CD14-positive monocyte (primary cell): ENCODE results near the gene PRRC2C. TPM values are rescaled to one million over a fixed set of nuclear protein-coding genes. Genes with fewer than 3 reads are reported as not detected.

Source experiments
- DNase-seq, 3 donors: peaks; one replicate each; pipeline ENCODE4 v3.0.0-alpha.2; 2011 to 2022
- H2AFZ ChIP-seq: 2 replicates; pipeline ENCODE4 v1.6.0; 2012; ENCODE audit warnings: mild to moderate bottlenecking, low read depth, low read length, inconsistent platforms; ENCODE audit not compliant: insufficient read depth, poor library complexity, severe bottlenecking
- H3K27ac ChIP-seq, 2 donors: 1 replicate in 1 of 2; 2 replicates in 1 of 2; pipeline ENCODE4 v1.5.1; 2012 to 2013; ENCODE audit warnings: low read length in 2 of 2, control low read depth in 1 of 2, inconsistent platforms in 1 of 2, low read depth in 1 of 2, mild to moderate bottlenecking in 1 of 2
- H3K27me3 ChIP-seq, 2 donors: one replicate each; pipeline versions ENCODE4 v1.6.0 to v1.6.1; 2011 to 2013; ENCODE audit warnings: low read length in 2 of 2; ENCODE audit not compliant: control insufficient read depth in 2 of 2, insufficient read depth in 2 of 2
- H3K36me3 ChIP-seq, 2 donors: replicated peaks in 1 of 2; 1 replicate in 1 of 2; 2 replicates in 1 of 2; pipeline versions ENCODE4 v1.5.1 to v1.6.1; 2012 to 2013; ENCODE audit warnings: low read length in 2 of 2, control low read depth in 1 of 2, inconsistent platforms in 1 of 2, mild to moderate bottlenecking in 1 of 2; ENCODE audit not compliant: insufficient read depth in 2 of 2, control insufficient read depth in 1 of 2
- H3K4me1 ChIP-seq, 2 donors: 1 replicate in 1 of 2; 2 replicates in 1 of 2; pipeline versions ENCODE4 v1.5.1 to v1.6.1; 2012 to 2013; ENCODE audit warnings: low read length in 2 of 2, control low read depth in 1 of 2, inconsistent platforms in 1 of 2, mild to moderate bottlenecking in 1 of 2, moderate library complexity in 1 of 2; ENCODE audit not compliant: insufficient read depth in 2 of 2, control insufficient read depth in 1 of 2
- H3K4me2 ChIP-seq: replicated peaks from 2 replicates; pipeline ENCODE3; 2012; ENCODE audit warnings: low read length, moderate library complexity, mild to moderate bottlenecking; ENCODE audit not compliant: poor library complexity, severe bottlenecking; ENCODE audit errors: extremely low read depth
- H3K4me3 ChIP-seq, 3 experiments: fragments of 200-600 bp in 1 of 3; sonication (generic) in 1 of 3; replicated peaks in 1 of 3; 1 replicate in 2 of 3; 2 replicates in 1 of 3; pipeline ENCODE4 v1.5.1; 2011 to 2013; ENCODE audit warnings: low read length in 3 of 3, mild to moderate bottlenecking in 3 of 3, control low read depth in 2 of 3, low read depth in 2 of 3, inconsistent platforms in 1 of 3, moderate library complexity in 1 of 3
- H3K79me2 ChIP-seq: 2 replicates; pipeline ENCODE4 v1.6.0; 2012; ENCODE audit warnings: mild to moderate bottlenecking, control low read depth, inconsistent platforms, low read length, moderate library complexity; ENCODE audit not compliant: insufficient read depth
- H3K9ac ChIP-seq: 2 replicates; pipeline ENCODE4 v1.6.0; 2017; ENCODE audit warnings: low read length, mild to moderate bottlenecking; ENCODE audit not compliant: insufficient read depth, poor library complexity, severe bottlenecking
- H3K9me3 ChIP-seq, 2 donors: replicated peaks in 1 of 2; 1 replicate in 1 of 2; 2 replicates in 1 of 2; pipeline versions ENCODE4 v1.5.1 to v1.6.1; 2012 to 2013; ENCODE audit warnings: low read length in 2 of 2, control low read depth in 1 of 2; ENCODE audit not compliant: control insufficient read depth in 1 of 2, insufficient read depth in 1 of 2
- H4K20me1 ChIP-seq: 2 replicates; pipeline ENCODE4 v1.6.0; 2012; ENCODE audit warnings: mild to moderate bottlenecking, low read length, control low read depth, moderate library complexity; ENCODE audit not compliant: insufficient read depth
- H3K27ac Mint-ChIP-seq, 7 donors: one replicate each; pipeline ENCODE4 v1.8.0; 2020; ENCODE audit warnings: mild to moderate bottlenecking in 7 of 7, mixed read lengths in 7 of 7, moderate library complexity in 6 of 7, inconsistent platforms in 2 of 7
- H3K27me3 Mint-ChIP-seq, 3 donors: one replicate each; pipeline ENCODE4 v1.8.0; 2021 to 2022; ENCODE audit warnings: low read depth in 3 of 3, mild to moderate bottlenecking in 3 of 3, mixed read lengths in 3 of 3, moderate library complexity in 3 of 3, inconsistent platforms in 1 of 3
- H3K36me3 Mint-ChIP-seq, 2 donors: one replicate each; pipeline ENCODE4 v1.8.0; 2020; ENCODE audit warnings: mixed read lengths in 2 of 2, inconsistent platforms in 1 of 2, mild to moderate bottlenecking in 1 of 2
- H3K4me1 Mint-ChIP-seq: one replicate; pipeline ENCODE4 v1.8.0; 2020; ENCODE audit warnings: mild to moderate bottlenecking, mixed read lengths
- H3K4me3 Mint-ChIP-seq, 2 donors: one replicate each; pipeline ENCODE4 v1.8.0; 2020; ENCODE audit warnings: mild to moderate bottlenecking in 2 of 2, mixed read lengths in 2 of 2, moderate library complexity in 1 of 2
- H3K9me3 Mint-ChIP-seq, 7 donors: one replicate each; pipeline ENCODE4 v1.8.0; 2020 to 2022; ENCODE audit warnings: mixed read lengths in 7 of 7, mild to moderate bottlenecking in 6 of 7, moderate library complexity in 6 of 7, inconsistent platforms in 2 of 7
- CTCF ChIP-seq: fragments of 200-600 bp; IDR thresholded peaks from one replicate; pipeline ENCODE4 v1.8.0; 2022; ENCODE audit warnings: antibody characterized with exemption, mild to moderate bottlenecking
- WGBS: methylation state at CpG from one replicate; pipeline ENCODE4 v1.1.5; 2013; ENCODE audit warnings: missing lambda C conversion rate; ENCODE audit not compliant: insufficient coverage; 5-methylcytosine and 5-hydroxymethylcytosine counted together
- intact Hi-C, 2 donors: fragments of 100-400 bp; cut with micrococcal nuclease; formaldehyde crosslinking; loops; one replicate each; pipeline versions ENCODE4 v1.15.0 to v1.15.1; 2023
- polyA plus RNA-seq, 3 donors: library from polyadenylated mRNA; depleted of rRNA in 1 of 3; unstranded in 2 of 3; stranded (reverse) in 1 of 3; fragments of 300-500 nt in 2 of 3; fragments of >200 nt in 1 of 3; fragmentation: Illumina TruSeq in 2 of 3; gene quantifications; 1 replicate in 2 of 3; 2 replicates in 1 of 3; pipeline ENCODE4 v1.2.3, GENCODE V29; 2012 to 2021

Gene PRRC2C
- polyA plus RNA-seq, 3 donors: 13.8 to 69.1 (median 15.6) TPM

DNA sequence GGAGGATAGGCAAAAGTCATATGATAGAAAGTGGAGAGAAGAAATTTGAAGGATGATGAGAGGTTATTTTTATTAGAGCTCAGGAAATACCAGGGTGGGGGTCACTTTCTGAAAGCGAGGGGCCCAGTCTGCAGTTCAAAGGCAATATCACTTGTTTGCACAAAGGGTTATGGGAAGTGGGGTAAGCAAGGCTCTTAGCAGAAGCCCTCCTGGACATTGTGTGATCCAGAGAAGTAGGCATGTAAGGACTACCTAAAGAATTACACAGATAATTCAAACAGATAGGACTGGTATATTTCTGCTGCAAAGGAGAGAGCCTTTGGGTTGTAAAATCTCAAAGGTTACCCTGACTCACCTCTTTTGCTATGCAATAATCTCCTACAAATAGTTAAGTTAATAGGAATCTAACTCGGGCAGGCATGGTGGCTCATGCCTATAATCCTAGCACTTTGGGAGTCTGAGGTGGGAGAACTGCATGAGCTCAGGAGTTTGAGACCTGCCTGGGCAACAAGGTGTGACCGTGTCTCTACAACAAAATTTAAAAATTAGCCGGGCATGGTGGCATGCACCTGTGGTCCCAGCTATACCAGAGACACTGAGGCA lies 25.2 kb upstream of the PRRC2C start:
- no peaks in the 10 kb centered on the region for H3K79me2 ChIP-seq

GRCh38 chr1:171467626-171468025 lies 17.7 kb upstream of the PRRC2C start:
- DNase-seq: no peak
- Histone ChIP-seq H3K27ac (no peak overlapping the region), H3K36me3 (no peaks in the 10 kb centered on the region), H3K4me2 (no peak overlapping the region), H3K4me3 (no peak overlapping the region), H2AFZ (no peak overlapping the region), H3K79me2 (no peaks in the 10 kb centered on the region), H3K9ac (no peak overlapping the region), H3K27me3 (no peaks in the 10 kb centered on the region), H3K9me3 (no peaks in the 10 kb centered on the region), H4K20me1 (no peaks in the 10 kb centered on the region), H3K4me1 (no peaks in the 10 kb centered on the region)
- intact Hi-C loops: no loop called here
- H3K4me3 Mint-ChIP-seq: no peak overlapping the region
- H3K36me3 Mint-ChIP-seq: no peaks in the 10 kb centered on the region
- peaks cover 1 to 6% (median 1%) of the 10 kb centered on the region in 3 donors for H3K27me3 Mint-ChIP-seq
- no peaks in the 10 kb centered on the region for H3K4me1 Mint-ChIP-seq
- peaks cover 0 to 2% (median 0%) of the 10 kb centered on the region in 7 donors for H3K9me3 Mint-ChIP-seq
- H3K27ac Mint-ChIP-seq: no peak overlapping the region
- TF ChIP-seq CTCF: no peak

More for the DNA sequence above, 25.2 kb upstream of the PRRC2C start:
- Histone ChIP-seq H3K4me3 (no peak overlapping the region), H3K36me3 (no peaks in the 10 kb centered on the region), H3K4me2 (no peak overlapping the region), H4K20me1 (no peaks in the 10 kb centered on the region), H3K27ac (no peak overlapping the region), H3K9ac (no peak overlapping the region), H3K9me3 (no peaks in the 10 kb centered on the region), H2AFZ (no peak overlapping the region), H3K27me3 (no peaks in the 10 kb centered on the region), H3K4me1 (no peaks in the 10 kb centered on the region)
- H3K27me3 Mint-ChIP-seq: peaks cover 0 to 4% (median 2%) of the 10 kb centered on the region in 3 donors
- DNase-seq: no peak
- H3K9me3 Mint-ChIP-seq: peaks cover 0 to 5% (median 2%) of the 10 kb centered on the region in 7 donors
- no peaks in the 10 kb centered on the region for H3K36me3 Mint-ChIP-seq
- 92% methylated on average over 2 of the region's 4 CpGs for WGBS
- no peaks in the 10 kb centered on the region for H3K4me1 Mint-ChIP-seq
- no peak overlapping the region for H3K4me3 Mint-ChIP-seq
- no peak for TF ChIP-seq CTCF
- intact Hi-C loops: no loop called here
- H3K27ac Mint-ChIP-seq: no peak overlapping the region
